ENCODE results near the gene TNXB.
"Not testable (repeated sequence)": the region's sequence is repeated elsewhere in the genome, so short reads cannot be mapped to it uniquely, and the experiment has no call there.

The TNXB gene

DNA sequence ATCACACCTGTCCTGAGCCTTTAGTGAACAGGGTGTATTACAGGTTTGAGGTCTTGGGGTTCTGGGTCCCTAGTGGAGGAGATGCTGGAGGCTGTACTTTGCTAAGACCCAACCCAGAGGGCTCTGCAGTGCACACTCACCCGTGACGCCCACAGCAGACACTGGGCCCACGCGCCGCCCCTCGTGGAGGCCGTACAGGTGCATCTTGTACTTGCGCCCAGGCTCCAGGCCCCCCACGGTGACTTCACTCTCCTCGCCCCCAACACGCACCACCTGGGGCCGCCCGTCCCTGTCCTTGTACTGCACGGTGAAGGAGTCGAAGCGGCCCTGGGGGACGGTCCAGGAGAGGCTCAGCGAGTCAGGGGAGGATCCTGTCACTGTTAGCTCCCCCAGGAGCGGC, 41.6 kb downstream of the TNXB start:
- in situ Hi-C loops (cut with MboI; ENCODE audit: low sequenced_read_pairs), result not testable (repeated sequence)

- in situ Hi-C loops (cut with MboI; ENCODE audit: low sequenced_read_pairs), result no loop called here
These were observed 44.4 kb downstream of the TNXB start for GRCh38 chr6:32064706-32065105.

- in situ Hi-C loops (cut with MboI; ENCODE audit: low sequenced_read_pairs), result no loop called here
These were observed 48.0 kb downstream of the TNXB start for GRCh38 chr6:32060966-32061655.

- in situ Hi-C loops (cut with MboI; ENCODE audit: low sequenced_read_pairs), result no loop called here
These were observed 50.6 kb downstream of the TNXB start for GRCh38 chr6:32058511-32058963.

- in situ Hi-C loops (cut with MboI; ENCODE audit: low sequenced_read_pairs), result no loop called here
These were observed 51.2 kb downstream of the TNXB start for GRCh38 chr6:32057966-32058365.

GRCh38 chr6:32056254-32056653, 52.9 kb downstream of the TNXB start:
- in situ Hi-C loops (cut with MboI; ENCODE audit: low sequenced_read_pairs), result no loop called here

GRCh38 chr6:32055756-32056155, 53.4 kb downstream of the TNXB start:
- in situ Hi-C loops (cut with MboI; ENCODE audit: low sequenced_read_pairs), result not testable (repeated sequence)

DNA sequence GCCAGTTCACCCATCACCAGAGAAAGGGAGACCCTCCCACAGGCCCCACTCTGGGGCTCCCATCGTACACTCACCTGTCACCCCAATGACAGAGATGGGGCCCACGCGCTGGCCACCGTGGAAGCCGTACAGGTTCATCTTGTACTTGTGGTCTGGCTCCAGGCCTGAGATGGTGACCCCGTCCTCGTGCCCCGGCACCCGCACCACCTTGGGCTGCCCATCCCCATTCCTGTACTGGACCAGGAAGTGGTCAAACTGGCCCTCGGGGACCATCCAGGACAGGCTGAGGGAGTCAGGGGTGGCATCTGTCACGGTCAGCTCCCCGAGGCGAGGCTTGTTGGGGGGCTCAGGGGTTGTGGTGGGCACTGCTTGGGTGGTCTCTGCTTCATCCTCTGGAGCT, 55.8 kb downstream of the TNXB start:
- in situ Hi-C loops (cut with MboI; ENCODE audit: low sequenced_read_pairs), result not testable (repeated sequence)

GRCh38 chr6:32052626-32053025, 56.5 kb downstream of the TNXB start:
- in situ Hi-C loops (cut with MboI; ENCODE audit: low sequenced_read_pairs), result not testable (repeated sequence)

DNA sequence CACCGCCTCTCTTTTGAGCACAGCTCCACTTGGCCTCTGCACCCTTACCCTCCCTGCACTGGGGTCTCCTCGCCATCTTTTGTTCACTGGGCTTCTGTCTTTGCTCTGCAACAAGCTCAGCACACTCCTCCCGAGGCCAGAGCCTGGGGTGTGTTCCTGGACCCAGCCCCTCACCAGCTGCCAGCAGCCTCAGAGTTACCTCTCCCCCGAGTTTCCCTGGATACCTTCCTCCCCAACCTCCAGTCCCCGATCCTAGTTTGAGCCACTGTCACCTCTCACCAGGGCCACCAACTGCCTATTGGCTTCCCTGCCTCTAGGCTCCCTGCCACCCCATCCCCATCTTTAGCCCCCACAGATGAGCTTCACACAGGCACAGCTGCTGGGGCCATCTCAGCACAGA, 58.6 kb downstream of the TNXB start:
- in situ Hi-C loops (cut with MboI; ENCODE audit: low sequenced_read_pairs), result no loop called here

DNA sequence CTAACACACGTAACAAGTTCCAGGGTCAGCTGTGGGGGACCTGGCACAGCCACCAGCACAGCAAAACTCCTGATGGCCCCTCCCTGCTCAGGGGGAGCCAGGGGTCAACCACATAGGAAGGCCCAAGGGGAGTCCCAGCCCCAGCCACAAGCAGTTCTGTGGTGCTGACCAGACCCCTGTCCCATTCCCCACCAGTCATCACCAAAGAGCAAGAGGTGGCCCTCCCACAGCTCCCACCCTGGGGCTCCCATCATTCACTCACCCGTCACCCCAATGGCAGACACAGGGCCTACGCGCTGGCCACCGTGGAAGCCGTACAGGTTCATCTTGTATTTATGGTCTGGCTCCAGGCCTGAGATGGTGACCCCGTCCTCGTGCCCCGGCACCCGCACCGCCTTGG, 59.4 kb downstream of the TNXB start:
- in situ Hi-C loops (cut with MboI; ENCODE audit: low sequenced_read_pairs), result not testable (repeated sequence)

DNA sequence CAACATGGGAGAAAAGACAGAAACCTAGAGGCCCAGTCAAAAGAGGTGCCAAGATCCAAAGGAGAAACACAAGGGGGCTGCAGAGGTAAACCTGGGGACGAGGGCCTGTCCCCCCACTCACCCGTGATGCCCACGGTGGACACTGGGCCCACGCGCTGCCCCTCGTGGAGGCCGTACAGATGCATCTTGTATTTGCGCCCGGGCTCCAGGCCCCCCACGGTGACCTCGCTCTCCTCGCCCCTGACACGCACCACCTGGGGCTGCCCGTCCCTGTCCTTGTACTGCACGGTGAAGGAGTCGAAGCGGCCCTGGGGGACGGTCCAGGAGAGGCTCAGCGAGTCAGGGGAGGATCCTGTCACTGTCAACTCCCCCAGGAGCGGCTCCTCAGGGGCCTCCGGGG, 60.0 kb downstream of the TNXB start:
- in situ Hi-C loops (cut with MboI; ENCODE audit: low sequenced_read_pairs), result not testable (repeated sequence)

- in situ Hi-C loops (cut with MboI; ENCODE audit: low sequenced_read_pairs), result no loop called here
These were observed 61.0 kb downstream of the TNXB start for GRCh38 chr6:32047855-32048766.

DNA sequence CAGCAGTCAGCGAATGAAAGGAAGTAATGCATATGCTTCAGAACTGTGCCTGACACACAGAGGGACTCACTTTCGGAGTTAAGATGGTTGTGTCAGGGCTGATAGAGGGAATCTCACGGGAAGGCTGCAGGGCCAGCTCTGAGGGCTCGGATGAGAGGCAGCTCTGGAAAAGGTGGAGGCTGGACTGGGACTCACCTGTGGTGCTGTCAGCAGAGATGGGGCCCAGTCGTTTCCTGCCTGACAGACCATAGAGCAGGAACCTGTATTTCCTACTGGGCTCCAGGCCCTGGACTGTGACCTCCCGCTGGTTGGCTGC, 61.6 kb downstream of the TNXB start:
- in situ Hi-C loops (cut with MboI; ENCODE audit: low sequenced_read_pairs), result no loop called here

GRCh38 chr6:32047084-32047478, 62.1 kb downstream of the TNXB start:
- in situ Hi-C loops (cut with MboI; ENCODE audit: low sequenced_read_pairs), result no loop called here

GRCh38 chr6:32046450-32047083, 62.6 kb downstream of the TNXB start:
- in situ Hi-C loops (cut with MboI; ENCODE audit: low sequenced_read_pairs), result no loop called here

- in situ Hi-C loops (cut with MboI; ENCODE audit: low sequenced_read_pairs), result no loop called here
These were observed 63.2 kb downstream of the TNXB start for GRCh38 chr6:32045811-32046449.

DNA sequence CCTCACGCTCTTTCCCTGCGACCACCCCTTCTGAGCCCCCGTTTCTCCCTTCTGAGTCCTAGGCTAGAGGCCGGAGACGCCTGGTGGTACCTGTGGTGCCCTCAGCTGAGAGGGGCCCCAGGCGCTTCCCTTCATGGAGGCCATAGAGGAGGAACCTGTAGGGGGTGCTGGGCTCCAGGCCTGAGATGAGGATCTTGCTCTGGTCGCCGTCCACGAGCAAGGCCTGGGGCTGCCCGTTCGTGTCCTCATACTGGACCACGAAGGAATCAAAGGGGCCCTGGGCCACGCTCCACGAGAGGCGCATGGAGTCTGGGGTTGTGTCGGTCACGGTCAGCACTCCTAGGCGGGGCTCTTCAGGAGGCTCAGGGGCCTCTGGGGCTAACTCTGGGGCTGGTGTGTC, 64.2 kb downstream of the TNXB start:
- in situ Hi-C loops (cut with MboI; ENCODE audit: low sequenced_read_pairs), result not testable (repeated sequence)

DNA sequence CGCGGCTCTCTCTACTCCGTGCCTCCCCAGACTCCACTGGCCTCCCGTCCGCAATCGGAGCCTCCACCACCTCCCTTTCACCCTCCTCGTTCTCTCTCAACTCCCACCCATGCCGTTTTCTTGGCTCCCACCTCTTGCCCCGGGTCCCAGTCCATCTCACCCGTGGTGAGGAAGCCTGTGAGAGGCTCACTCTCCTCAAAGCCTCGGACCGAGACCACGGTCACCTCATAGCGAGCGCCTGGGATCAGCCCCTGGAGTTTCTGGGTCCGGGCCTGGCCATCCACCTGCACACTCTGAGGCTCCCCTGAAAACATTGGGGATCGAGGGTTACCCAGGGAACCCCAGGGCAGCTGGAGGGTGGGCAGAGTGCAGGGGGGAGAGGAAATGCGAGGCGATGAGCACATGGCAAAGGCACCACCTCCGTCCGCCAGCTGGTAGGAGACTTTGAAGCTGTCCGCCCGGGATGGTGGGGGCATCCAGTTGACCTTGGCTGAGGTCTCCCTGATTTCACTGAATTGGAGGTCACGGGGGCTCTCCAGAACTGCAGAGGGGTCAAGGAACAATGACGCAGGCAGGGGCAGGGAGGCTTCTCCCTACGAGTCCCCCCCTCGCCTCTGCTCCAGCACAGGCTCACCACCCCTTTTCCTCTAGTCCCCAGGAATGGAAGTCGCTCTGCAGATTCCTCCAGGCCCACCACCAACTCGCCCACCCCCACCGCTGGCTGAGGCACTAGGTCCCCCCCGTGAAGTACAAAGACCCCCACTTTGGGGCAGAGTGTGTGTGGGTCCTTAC, 65.4 kb downstream of the TNXB start:
- in situ Hi-C loops (cut with MboI; ENCODE audit: low sequenced_read_pairs), result not testable (repeated sequence)

GRCh38 chr6:32042276-32042675, 66.9 kb downstream of the TNXB start:
- in situ Hi-C loops (cut with MboI; ENCODE audit: low sequenced_read_pairs), result not testable (repeated sequence)

GRCh38 chr6:32041385-32041784, 67.8 kb downstream of the TNXB start:
- in situ Hi-C loops (cut with MboI; ENCODE audit: low sequenced_read_pairs), result not testable (repeated sequence)

All from HL-60/S4 treated with phorbol 12-myristate 13-acetate at 8.2 ng/mL for 4 days and 3 days (cell line).